ENCODE results near the gene GMPS.
"Not testable (repeated sequence)": the region's sequence is repeated elsewhere in the genome, so short reads cannot be mapped to it uniquely, and the experiment has no call there.

The GMPS gene

GRCh38 chr3:155872904-155873646 lies 2.6 kb downstream of the GMPS start:
- no peak for DNase-seq

DNA sequence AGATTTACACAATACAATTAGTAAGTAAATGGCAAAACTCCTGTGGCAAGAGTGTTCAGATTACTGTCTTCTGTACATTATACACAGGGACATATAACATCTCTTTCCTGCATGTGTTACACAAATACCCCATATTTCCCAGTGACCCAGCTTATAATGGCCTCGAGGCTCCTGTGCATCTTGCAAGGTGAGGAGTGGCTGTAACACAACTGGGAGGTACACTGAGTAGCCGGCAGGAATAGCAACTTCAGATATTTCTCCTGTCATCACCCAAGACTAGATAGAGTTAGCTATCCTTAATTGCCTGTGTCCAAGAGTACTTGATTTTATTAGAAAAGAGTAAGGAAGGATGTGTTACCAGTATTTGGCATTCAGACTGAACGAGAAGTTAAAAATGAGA lies 5.6 kb downstream of the GMPS start:
- no peak for DNase-seq

GRCh38 chr3:155876503-155876902 lies 6.1 kb downstream of the GMPS start:
- DNase-seq, result no peak

DNA sequence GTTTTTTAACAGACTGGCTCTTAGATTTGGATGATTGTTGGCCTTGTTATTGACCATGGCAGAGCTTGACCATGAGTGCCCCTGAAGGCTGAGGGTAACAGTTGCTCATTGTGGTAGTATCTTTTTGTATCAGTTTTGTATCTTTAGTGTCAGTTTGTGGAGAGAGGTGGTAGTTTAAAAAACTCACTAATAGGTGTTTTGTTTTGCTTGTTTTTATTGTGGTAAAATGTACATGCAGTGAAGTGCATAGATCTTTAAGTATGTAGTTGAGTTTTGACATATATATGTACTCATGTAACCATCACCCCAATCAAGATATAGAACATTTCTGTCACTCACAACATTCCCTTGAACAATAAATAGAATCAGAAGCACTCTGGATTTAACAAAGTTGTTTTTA lies 9.8 kb downstream of the GMPS start:
- no peak for DNase-seq

GRCh38 chr3:155884292-155884691 lies 13.8 kb downstream of the GMPS start:
- no peak for DNase-seq

- no peak for DNase-seq
These were observed 14.8 kb downstream of the GMPS start for GRCh38 chr3:155885292-155885691.

DNA sequence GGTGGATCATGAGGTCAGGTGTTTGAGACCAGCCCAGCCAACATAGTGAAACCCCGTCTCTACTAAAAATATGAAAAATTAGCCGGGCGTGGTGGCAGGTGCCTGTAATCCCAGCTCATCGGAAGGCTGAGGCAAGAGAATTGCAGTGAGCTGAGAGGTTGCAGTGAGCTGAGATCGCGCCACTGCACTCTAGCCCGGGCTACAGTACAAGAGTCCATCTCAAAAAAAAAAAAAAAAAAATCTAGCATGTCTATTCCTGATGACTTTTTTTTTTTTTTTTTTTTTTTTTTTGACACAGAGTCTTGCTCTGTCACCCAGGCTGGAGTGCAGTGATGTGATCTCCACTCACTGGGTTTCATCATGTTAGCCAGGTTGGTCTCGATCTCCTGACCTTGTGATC lies 15.9 kb downstream of the GMPS start:
- DNase-seq, result not testable (repeated sequence)

- DNase-seq, result no peak
These were observed 16.5 kb downstream of the GMPS start for GRCh38 chr3:155886915-155887314.

GRCh38 chr3:155889212-155889611 lies 18.8 kb downstream of the GMPS start:
- DNase-seq, result no peak

GRCh38 chr3:155889952-155890351 lies 19.5 kb downstream of the GMPS start:
- DNase-seq, result no peak

DNA sequence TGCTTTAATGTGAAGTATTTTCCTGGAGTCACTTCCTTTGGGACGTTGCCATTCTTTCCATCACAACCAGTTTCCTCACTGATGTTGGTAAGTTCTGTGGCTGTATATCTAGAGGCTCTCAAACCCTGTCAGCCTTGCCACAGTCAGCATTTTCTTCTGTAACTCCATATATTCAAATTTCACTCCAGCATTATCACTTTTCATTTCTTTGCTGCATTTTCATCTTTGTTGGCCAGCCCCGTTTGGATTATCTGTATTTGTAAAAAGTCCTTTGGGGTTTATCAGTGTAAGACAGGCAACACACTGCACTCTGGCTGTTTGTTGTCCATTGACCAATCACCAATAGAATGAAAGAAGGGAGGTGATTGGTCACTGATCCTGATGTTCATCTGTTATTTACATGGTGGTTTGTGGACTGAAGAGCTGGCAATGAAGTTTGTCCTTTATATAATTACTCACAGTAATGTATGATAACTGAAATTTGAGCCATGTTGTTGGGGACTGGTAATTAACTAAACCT lies 20.3 kb downstream of the GMPS start:
- DNase-seq, result no peak

- no peak for DNase-seq
These were observed 20.9 kb downstream of the GMPS start for GRCh38 chr3:155891321-155891720.

DNA sequence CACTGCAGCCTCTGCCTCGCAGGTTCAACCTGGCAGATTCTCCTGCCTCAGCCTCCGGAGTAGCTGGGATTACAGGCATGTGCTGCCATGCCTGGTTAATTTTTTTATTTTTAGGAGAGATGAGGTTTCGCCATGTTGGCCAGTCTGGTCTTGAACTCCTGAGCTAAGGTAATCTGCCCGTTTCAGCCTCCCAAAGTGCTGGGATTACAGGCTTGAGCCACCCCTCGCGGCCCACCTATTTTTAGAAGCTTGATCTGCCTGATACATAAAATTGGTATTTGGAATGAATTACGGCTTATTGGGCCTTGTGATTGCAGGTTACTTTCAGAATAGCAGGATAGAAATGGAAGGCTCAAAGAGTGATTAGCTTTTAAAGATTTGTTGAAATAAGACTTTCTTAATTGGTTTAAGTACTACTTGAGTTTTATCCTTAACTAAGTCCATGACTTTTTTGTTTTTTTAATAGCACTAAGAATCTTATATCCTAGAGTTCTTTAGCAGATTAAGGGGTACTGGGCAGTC lies 25.0 kb downstream of the GMPS start:
- no peak for DNase-seq

GRCh38 chr3:155906900-155907299 lies 36.5 kb downstream of the GMPS start:
- no peak for DNase-seq

- no peak for DNase-seq
These were observed 37.6 kb downstream of the GMPS start for GRCh38 chr3:155908086-155908485.

- no peak for DNase-seq
These were observed 38.2 kb downstream of the GMPS start for GRCh38 chr3:155908605-155909004.

- no peak for DNase-seq
These were observed 41.6 kb downstream of the GMPS start for GRCh38 chr3:155912090-155912489.

- DNase-seq, result no peak
These were observed 42.2 kb downstream of the GMPS start for GRCh38 chr3:155912579-155913190.

DNA sequence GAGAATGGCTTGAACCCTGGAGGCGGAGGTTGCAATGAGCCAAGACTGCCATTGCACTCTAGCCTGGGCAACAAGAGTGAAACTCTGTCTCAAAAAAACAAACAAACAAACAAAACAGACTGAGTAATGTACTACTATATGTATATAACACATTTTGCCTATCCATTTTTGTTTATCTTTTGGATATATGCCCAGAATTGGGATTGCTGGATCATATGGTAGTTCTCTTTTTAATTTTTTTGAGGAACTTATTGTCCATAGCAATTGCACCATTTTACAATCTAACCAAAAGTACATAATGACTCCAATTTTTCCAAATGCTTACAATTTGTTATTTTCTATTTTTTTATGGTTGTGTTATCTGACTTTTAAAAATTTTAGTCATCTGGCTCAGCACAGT lies 47.3 kb downstream of the GMPS start:
- no peak for DNase-seq

DNA sequence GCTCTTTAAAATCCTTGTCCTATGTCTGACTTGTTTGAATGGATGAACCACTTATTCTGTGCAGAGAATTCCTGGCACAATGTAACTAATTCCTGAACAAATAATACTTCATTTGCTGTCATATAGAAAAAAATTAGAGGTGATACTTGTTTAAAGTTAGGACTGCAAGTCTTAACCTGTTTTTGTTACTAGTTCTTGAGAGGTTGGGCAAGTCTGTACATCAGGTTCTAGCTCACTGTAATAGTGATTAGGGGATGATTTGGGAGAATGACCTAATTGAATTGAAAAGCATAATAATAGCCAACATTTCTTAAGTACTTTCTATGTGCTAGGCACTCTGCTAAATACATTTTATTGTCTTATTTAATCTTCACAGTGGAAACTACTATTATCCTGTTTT lies 49.3 kb downstream of the GMPS start:
- DNase-seq, result no peak

DNA sequence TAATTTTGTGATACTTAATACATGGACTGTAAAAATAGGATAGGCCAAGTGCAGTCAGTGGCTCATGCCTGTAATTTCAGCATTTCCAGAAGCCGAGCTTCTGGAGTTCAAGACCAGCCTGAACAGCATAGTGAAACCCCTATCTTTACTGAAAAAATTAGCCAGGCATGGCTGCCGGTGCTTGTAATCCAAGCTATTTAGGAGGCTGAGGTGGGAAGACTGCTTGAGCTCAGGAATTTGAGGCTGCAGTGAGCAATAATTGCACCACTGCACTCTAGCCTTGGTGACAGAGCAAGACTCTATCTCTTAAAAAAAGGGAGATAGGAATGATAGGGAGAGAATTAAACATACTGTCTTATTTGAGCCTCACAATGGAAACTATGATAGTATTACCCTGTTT lies 51.0 kb downstream of the GMPS start:
- no peak for DNase-seq

GRCh38 chr3:155934230-155934629 lies 63.8 kb downstream of the GMPS start:
- DNase-seq, result no peak

GRCh38 chr3:155938409-155938808 lies 68.0 kb downstream of the GMPS start:
- DNase-seq, result no peak

DNA sequence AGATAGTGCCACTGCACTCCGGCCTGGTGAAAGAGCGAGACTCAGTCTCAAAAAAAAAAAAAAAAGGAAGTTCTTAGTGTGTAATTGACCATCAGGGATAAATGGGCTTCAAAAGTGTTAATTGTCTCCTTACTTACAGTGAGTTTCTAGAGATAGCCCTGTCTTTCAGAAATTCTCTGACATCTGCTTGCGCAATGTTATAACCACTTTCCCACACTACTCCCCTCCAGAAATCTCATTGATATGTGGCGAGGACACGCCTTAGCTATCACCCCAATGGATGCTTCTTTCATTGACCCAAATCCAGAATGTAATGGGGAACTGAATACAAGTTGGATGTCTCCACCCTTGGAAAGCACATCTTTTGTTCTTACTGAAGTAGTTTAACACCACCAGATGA lies 70.9 kb downstream of the GMPS start:
- DNase-seq, result no peak

- no peak for DNase-seq
These were observed 73.6 kb downstream of the GMPS start for GRCh38 chr3:155944081-155944480.
